Effector CD8-positive, alpha-beta T cell (primary cell): ENCODE data around the gene TPRA1.

Source experiments
- DNase-seq: peaks from one replicate; lab custom pipeline; 2025; lab: John Stamatoyannopoulos, UW

Gene TPRA1

GRCh38 chr3:127560051-127560787 lies 30.3 kb downstream of the TPRA1 start:
- DNase-seq: no peak

DNA sequence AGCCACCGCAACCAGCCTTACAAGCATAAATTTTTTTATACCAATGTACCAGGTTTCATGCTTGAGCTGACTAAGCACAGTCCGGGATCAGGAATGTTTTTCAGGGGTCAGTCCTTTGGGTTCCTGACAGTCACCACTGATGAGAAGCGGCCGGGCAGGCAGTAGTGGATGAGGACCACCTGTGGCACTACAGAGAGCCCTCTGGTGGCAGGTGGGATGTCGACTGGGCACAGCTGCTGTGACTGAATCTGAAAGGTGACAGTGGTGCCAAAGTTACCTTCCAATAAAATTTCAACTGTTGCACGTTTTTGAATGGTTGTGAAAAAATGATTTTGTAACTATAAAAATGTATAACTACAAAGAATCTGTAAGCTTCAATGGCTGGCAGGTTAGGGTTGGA lies 34.0 kb downstream of the TPRA1 start:
- DNase-seq: no peak

DNA sequence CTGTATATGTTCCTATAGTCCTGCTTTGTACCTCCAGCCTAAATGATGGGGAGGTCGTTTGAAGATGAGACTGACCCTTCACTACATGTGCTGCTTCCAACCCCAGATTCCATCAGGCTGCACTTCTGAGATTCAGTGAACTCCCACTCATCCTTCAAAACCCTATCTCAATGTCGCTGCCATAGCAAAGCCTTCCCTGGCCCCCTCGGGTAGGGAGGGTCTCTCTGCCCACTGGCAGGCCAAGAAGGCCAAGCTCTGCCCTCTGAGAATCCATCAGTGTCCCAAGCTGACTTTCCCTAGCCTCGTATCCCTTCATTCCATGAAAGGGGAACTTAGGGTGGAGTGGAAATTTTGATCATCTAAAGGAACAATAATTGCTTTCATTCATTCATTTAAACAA lies 35.4 kb downstream of the TPRA1 start:
- DNase-seq: no peak

DNA sequence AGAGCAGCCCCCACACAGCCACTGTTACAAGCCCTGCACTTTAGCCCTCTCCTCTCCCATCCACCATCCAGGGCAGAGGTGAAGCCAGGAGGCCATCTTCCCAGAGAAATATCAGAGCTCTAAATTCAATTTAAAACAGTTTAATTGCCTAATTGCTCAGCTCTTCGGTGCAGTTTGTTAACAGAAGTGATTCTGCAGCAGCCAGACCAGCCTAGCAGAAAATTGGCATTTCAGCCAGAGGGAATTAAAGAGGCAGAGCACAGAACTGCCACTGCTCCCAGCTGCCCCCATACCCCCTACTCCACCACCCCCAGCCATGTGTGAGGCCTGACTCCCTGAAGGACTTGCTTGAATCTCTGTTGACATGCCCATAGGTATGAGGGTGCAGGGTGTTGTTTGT lies 38.5 kb downstream of the TPRA1 start:
- DNase-seq: no peak

GRCh38 chr3:127551178-127551577 lies 39.4 kb downstream of the TPRA1 start:
- DNase-seq: no peak

GRCh38 chr3:127550468-127551157 lies 39.9 kb downstream of the TPRA1 start:
- DNase-seq: no peak

GRCh38 chr3:127549826-127550467 lies 40.6 kb downstream of the TPRA1 start:
- DNase-seq: no peak

DNA sequence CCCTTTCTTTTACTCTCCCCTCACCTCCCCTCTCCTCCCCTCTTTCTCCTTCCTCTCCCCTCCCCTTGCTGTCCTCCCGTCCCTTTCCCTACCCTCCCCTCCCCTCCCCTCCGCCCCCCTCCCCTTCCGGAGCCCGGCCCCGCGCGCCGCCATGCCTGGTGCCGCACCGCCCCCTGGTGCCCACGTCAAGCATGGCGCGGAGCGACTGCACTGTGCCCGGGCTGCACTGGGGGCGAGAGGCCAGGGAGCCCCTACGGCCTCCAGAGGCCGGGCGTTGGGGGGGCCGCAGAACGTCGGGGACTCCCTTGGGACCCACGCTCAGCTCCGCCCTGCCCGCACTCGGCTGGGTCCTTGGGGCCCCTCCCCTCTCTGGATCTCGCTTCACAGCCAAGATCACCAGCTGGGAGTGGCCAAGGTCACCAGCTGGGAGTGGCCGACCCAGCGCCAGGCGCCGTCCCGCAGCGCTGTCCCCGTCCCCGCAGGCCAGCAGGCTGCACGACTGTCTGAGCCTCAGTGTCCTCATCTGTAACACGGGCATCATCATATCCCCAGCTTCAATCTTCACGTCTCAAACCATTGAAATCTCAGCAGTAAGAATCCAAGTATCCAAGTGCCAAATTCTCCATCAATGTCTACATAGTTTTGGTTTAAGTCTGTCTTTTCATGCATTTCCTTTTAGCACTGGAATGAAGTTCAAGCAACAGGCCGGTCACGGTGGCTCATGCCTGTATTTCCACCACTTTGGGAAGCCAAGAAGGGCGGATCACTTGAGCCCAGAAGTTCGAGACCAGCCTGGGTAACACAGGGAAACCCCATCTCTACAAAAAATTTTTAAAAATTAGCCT lies 42.5 kb downstream of the TPRA1 start:
- DNase-seq: peak; percentile 62

GRCh38 chr3:127546970-127547733 lies 43.4 kb downstream of the TPRA1 start:
- DNase-seq: no peak

GRCh38 chr3:127546554-127546953 lies 44.0 kb downstream of the TPRA1 start:
- no peak for DNase-seq

GRCh38 chr3:127545711-127546457 lies 44.6 kb downstream of the TPRA1 start:
- DNase-seq: no peak

DNA sequence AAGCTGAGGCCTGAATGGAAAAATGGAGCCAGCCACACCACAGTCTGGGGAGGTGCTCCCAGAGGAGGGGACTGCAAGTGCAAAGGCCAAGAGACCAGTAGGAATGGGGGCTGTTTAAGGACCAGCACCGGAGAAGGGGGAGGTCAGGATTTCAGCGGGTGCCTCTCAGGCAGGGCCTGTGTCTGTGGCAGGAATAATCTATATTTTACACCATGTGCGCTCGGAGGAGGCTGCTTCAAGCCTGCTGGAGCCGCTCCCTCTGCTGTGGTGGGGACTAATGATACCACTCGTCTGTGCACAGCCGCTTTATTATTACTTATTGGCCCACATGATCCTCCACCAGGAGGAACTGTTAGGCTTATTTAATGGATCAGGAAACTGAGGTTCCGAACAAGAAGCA lies 45.3 kb downstream of the TPRA1 start:
- no peak for DNase-seq

- DNase-seq: no peak
These were observed 45.7 kb downstream of the TPRA1 start for GRCh38 chr3:127544803-127545201.

DNA sequence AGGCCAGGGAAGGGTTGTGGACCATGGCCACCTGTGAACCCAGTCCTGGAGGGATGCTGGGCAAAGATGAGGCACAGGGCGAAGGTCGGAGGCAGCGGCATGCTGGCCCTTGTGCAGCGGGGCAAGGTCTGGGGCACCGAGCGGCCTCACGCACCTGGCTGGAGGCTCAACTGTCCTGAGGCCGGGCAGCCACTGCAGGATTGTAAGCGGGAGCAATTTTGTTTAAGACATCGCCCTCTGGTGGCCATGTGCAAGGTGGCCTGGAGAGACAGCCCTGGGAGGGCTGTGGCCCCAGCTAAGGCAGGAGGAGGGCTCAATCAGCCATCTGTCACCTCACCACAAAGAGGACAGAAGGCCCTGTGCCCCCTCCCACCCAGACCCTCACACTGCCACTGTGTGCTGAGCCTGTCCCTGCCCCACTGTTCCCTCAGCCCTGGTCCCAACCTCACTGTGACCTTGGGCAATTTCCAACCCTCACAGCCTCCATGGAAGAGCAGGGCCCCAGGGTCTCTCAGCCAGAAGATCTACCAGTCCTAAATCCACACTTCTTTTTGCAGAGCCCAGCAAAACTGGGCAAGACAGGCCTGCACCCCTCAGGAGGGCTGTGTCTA lies 46.2 kb downstream of the TPRA1 start:
- DNase-seq: peak; percentile 47

GRCh38 chr3:127543441-127543840 lies 47.1 kb downstream of the TPRA1 start:
- no peak for DNase-seq

GRCh38 chr3:127542441-127542952 lies 48.0 kb downstream of the TPRA1 start:
- no peak for DNase-seq

GRCh38 chr3:127541320-127541719 lies 49.2 kb downstream of the TPRA1 start:
- no peak for DNase-seq

DNA sequence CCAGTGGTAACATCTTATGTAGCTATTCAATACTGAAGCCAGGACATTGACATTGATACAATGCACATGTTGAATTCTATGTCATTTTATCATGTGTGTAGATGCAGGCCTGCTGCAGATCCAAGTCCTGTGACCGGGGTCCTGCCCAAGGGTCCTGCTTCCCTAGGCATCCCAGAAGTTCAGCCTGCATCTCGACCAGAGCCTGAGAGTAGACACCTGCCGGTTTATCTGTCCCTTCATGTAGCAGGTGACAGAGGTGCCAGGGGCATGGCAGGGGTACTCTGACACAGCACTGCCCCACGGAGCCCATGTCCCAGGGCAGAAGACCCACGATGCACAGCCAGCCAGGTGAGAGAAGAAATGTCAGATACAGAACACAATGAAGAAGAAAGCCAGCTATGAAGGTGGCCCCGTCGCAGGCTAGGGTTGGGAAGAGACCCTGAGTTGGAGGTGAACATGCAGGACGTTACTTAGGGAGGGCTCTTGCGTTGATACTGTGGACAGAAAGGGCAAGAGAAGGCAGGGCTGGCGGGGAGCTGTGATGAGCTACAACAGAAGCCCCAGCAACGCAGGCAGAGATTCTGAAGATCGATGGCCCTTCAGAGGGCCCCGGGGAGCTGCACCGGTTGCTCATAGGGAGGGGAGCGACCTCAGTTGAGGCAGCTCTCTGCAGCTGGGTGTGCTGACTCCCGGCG lies 51.0 kb downstream of the TPRA1 start:
- no peak for DNase-seq

DNA sequence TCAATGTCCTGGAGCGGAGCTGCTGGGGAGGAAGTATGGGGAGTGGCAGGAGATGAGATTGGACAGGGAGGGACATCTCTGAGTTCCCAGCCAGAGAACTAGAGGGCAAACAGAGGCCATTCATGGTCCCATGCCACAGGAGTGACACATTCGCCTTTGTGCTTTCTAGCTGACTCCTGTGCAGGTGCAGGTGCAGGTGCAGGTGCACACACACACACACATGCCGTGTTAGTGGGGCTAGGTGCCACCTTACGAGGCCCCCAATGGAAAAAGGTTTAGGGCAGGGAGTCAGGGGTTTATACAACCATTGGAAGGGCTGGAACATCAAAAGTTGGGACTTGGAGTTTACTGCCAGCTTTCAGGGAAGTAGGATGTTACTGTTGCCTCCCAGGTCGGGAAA lies 52.0 kb downstream of the TPRA1 start:
- DNase-seq: no peak
